DMS79 (cell line): ENCODE measurements around the gene MGAT4A.
"Not testable (repeated sequence)": the region's sequence is repeated elsewhere in the genome, so short reads cannot be mapped to it uniquely, and the experiment has no call there.

Experiments
- DNase-seq: peaks from one replicate; lab custom pipeline; 2025; lab: John Stamatoyannopoulos, UW

MGAT4A gene

DNA sequence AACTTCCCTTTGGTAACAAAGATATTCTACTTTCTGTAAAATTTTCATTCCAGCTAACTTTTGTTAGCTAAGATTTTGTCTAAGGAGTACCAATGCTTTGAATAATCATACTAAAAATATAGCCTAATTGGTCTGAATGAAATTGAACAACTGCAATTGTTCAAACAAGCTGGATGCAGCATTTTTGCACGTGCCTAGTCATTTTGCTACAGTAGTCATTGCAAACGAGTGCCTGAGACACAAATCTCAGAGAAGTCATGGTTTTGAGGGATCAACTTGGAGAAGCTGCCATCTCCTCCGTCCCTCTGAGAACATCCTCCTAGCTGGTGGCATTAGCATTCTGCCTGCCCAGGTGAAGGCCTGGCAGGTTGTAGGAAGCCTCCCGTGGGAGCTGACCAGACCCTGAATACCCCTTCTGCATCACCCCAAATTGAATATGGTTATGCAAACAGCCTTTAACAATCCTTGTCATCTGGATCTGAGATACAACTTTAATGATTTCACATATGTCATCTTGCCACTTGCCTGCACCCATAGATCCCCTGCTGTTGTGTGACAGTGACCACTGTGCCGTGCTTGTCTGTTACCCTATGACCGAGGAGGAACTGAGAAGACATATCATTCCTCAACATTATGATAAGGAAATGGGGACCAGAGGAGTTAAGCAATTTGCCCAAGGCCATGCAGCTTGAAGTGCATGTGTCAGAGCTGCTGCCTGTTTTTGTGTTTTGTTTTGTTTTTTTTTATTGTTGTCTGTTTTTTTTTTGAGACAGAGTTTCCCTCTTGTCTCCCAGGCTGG lies 29.1 kb upstream of the MGAT4A start:
- DNase-seq, result no peak

DNA sequence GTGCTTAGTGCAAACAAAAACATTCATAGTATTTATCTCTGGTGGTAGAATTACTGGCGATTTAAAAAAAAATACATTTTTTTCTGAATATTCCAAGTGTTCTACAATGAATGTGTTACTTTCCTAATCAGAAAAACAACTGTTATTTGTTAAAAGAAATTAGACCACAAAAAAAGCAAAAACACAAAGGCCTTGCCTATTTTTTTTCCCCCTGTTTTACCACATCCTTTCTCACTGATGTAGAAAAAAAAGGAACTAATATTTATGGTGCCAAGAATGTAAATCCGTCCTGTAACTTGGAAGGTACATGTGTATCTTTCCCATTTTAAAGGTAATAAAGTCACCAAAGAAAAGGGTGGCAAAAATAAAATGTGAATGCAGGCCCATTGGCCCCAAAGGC lies 28.4 kb upstream of the MGAT4A start:
- DNase-seq, result no peak

GRCh38 chr2:98757904-98758421 lies 27.0 kb upstream of the MGAT4A start:
- peak; percentile 55 for DNase-seq

DNA sequence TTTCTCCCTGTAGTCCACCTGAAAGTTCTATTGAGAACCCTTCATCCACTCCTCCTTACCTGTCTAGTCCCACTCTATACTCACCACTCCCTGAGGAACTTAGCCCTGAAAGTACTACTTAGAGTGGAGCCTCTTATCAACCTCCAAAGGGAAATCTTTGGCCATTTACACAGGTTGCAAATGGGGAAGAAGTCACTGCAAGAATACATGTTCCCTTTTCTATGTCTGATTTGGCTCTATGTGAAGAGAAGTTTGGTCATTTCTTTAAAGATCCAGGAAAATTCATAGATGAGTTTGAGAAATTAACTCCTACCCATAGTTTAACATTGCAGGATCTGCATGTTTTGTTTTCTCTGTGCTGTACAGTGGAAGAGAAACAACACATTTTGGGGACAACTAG lies 22.9 kb upstream of the MGAT4A start:
- DNase-seq, result no peak

GRCh38 chr2:98752711-98753110 lies 21.8 kb upstream of the MGAT4A start:
- DNase-seq, result not testable (repeated sequence)

DNA sequence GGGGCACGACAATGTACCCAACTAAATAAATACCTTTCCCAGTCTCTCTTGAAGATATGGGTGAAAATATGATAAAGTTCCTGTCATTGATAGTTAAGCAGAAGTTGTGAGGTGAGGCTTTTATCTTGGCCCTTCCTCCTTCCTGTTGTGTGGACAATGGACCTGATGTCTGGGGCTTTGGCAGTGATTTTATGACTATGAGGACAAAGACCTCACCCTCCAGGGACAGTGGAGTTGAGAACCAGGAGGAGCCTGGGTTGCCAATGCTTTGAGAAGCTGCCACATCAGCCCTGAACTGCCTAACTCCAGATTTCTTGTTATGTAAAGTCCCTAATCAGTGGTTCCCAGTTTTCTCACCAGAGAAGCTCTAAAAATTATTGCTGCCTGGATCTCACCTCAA lies 20.8 kb upstream of the MGAT4A start:
- no peak for DNase-seq

DNA sequence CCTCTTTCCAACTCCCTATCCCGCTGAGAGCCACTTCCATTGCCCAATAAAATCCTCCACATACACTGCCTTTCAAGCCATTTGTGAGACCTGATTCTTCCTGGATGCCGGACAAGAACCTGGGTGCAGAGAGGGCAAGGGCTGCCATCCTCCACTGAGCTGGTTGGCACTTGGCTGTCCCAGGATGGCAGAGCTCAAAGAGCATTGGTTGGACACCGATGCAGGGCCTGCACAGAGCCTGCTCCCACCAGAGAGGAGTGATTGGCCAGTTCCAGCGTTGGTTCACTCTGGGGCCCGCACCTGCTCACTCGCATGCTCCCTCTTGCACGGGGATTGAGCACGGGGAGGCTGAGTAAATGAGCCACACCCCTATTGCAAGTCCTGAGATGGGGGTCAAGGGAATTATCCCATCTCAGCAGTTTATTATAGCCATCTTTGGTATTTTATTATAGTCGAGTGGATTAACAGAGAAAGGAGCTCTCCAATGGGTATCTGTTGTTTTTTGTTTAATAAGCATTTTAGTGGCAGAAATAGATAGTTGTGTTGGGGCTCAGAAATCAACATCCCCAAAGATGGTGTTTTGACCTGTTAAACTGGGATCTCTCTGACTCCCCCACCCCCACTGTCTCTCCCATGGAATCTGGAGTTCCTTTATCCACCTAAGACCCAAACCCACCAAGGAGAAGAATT lies 19.8 kb upstream of the MGAT4A start:
- DNase-seq, result no peak

DNA sequence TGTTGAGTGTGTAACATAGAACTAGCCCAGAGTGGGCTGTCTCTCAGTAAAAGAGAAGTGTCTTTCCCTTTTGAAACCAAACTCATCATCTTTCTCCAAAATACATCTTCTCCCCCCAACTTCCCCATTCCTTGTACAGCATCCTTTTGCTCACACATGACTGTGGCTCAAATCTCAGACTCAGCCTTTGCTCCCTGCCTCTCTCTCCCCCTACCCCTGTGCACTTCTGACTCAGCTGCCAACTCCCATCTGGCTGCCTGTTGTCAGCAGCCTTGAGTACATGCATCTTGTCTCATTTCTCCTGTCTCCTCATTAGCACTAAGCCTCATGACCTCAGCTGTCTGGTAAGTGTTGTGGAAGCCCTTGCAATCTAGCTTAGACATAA lies 18.1 kb upstream of the MGAT4A start:
- DNase-seq, result no peak

DNA sequence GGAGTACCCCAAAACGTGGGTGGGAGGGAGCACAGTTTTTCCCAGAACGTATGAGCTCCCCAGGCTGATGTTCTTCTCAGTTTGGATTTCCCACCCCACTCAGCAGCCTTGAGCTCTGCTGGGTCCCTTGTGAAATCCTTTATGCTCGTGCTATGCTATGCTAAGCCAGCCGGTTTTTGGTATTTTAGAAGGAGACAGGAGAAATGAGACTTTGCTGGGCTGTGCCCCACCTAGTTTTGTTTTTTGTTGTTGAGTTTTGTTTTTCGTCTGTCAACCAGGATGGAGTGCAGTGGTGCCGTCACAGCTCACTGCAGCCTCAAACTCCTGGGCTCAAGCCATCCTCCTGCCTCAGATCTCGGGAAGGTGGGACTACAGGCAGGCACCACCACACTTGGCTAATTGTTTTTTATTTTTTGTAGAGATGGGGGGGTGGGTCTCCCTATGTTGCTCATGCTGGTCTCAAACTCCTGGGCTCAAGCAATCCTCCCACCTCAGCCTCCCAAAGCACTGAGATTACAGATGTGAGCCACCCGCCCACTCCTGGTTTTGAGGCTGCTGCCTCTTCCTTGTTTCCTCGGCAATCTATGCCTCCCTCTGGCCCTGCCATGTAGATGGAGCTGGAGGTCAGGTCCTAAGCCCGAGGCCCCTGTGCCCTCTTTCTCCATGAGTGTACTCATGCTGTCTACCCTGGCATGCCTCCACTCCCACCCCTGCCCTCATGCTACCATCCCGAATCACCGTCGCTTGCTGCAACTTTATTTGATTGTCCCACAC lies 17.5 kb upstream of the MGAT4A start:
- no peak for DNase-seq

- DNase-seq, result no peak
Measured at GRCh38 chr2:98747888-98748287, 17.0 kb upstream of the MGAT4A start.

DNA sequence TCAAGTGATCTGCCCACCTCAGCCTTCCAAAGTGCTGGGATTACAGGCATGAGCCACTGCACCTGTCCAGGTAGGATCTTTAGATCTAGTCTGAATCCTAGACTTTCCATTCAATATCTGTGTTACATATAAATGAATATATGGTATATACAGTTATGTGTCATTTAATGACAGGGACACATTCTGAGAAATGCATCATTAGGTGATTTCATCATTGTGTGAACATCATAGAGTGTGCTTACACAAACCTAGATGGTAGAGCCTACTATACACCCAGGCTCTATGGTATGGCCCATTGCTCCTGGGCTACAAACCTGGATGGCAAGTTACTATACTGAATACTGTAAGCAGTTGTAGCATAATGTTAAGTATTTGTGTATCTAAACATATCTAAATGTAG lies 15.5 kb upstream of the MGAT4A start:
- DNase-seq, result no peak

- no peak for DNase-seq
Measured at GRCh38 chr2:98744595-98744994, 13.7 kb upstream of the MGAT4A start.

DNA sequence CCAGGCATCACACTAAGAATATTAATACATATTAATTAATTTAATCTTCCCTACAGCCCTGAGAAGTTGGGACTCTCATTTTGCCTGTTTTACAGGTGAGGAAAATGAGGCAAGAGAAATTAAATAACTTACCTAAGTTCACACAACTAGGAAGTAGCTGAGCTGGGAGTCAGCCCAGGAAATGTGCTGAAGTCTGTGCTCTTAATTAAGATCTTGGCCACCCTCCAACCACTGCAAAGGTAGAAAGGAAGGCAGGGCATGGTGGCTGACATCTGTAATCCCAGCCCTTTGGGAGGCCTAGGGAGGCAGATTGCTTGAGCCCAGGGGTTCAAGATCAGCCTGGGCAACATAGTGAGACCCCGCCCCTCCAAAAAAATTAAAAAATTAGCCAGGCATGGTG lies 12.9 kb upstream of the MGAT4A start:
- DNase-seq, result peak; percentile 19

DNA sequence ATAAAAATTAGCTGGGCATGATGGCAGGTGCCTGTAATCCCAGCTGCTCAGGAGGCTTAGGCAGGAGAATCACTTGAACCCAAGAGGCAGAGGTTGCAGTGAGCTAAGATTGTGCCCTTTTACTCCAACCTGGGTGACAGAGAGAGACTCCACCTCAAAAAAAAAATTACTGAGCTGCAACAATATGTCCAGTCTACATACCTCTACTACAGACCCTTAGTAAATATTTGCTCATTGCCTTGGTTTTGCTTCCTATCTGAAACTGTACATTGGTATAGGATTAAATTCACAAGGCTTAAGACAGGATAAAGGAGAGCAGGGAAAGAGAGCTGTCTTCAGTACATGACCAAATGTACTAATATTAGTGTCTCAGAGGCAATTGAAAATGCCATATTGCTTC lies 8.1 kb upstream of the MGAT4A start:
- no peak for DNase-seq

DNA sequence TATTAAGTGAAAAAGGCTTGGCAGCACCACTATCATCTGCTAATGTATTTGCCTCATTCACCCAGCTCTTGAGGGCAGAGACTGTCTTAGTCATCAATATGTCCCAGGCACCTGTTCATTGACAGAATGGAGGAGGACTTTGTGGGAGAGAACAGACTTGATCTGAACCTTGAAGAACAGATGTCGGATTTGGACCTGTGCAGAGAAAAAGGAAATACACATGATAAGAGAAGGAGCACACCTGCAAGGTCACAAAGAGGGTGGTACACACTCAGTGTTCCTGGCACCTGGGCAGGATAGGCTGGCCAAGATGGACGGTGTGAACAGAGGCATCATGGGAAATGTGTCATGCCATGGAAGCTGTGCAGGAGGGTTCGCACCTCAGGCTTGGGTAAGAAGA lies 7.4 kb upstream of the MGAT4A start:
- DNase-seq, result no peak

DNA sequence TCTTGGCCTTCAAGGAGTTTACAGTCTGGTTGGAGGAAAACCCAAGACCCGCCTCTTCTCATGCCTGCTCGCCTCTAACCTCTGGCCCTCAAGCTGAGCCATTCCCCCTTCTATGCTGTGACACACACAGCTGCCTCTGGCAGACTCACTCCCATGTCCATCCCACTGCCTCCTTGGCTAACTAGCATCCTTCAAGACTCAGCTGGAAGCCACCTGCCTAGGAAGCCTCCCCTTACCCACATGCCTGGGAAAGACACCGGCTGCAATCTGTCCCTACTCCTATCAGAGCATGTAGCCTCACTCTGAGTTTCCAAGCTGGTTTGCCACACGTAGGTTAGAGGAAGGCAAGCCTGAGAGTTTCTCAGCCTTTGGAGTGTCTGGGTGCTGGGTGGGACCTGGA lies 6.9 kb upstream of the MGAT4A start:
- no peak for DNase-seq

GRCh38 chr2:98736464-98736889 lies 5.5 kb upstream of the MGAT4A start:
- DNase-seq, result no peak

- no peak for DNase-seq
Measured at GRCh38 chr2:98734823-98735260, 3.9 kb upstream of the MGAT4A start.

GRCh38 chr2:98734162-98734561 lies 3.2 kb upstream of the MGAT4A start:
- no peak for DNase-seq

GRCh38 chr2:98732430-98733051 lies 1.6 kb upstream of the MGAT4A start:
- DNase-seq, result no peak

- no peak for DNase-seq
Measured at GRCh38 chr2:98731894-98732349, 990 bp upstream of the MGAT4A start.

- peak; percentile 4 for DNase-seq
Measured at GRCh38 chr2:98730707-98731040, 258 bp downstream of the MGAT4A start.
